Heart left ventricle (tissue), 16 donors: ENCODE data around the gene DUSP6. TPM values are rescaled to one million over a fixed set of nuclear protein-coding genes. Genes with fewer than 3 reads are reported as not detected.

Experiments
- ATAC-seq, 4 donors: fragments of 200-7000 bp; cut with Tn5 transposase; one replicate each; pipeline ENCODE4 v1.9.1; 2020 to 2022; ENCODE audit warnings: moderate library complexity in 4 of 4, mild to moderate bottlenecking in 3 of 4, moderate number of reproducible peaks in 1 of 4
- DNase-seq, 5 donors: peaks; one replicate each; pipeline ENCODE4 v3.0.0-alpha.2; 2020
- H3K27ac ChIP-seq, 12 donors: fragments of 200-600 bp; sonication (generic) in 4 of 12; one replicate each; pipeline versions ENCODE4 v1.5.0 to v1.8.0; 2016 to 2022; ENCODE audit warnings: mild to moderate bottlenecking in 2 of 12
- H3K27me3 ChIP-seq, 9 donors: fragments of 200-600 bp; sonication (generic) in 2 of 9; one replicate each; pipeline versions ENCODE4 v1.5.1 to v1.8.0; 2016 to 2022; ENCODE audit warnings: mild to moderate bottlenecking in 3 of 9
- H3K36me3 ChIP-seq, 9 donors: fragments of 200-600 bp; sonication (generic) in 2 of 9; one replicate each; pipeline versions ENCODE4 v1.5.0 to v1.8.0; 2018 to 2022; ENCODE audit warnings: mild to moderate bottlenecking in 2 of 9
- H3K4me1 ChIP-seq, 12 donors: fragments of 200-600 bp; sonication (generic) in 4 of 12; one replicate each; pipeline versions ENCODE4 v1.5.0 to v1.8.0; 2016 to 2022; ENCODE audit warnings: mild to moderate bottlenecking in 3 of 12
- H3K4me3 ChIP-seq, 12 donors: fragments of 200-600 bp; sonication (generic) in 4 of 12; one replicate each; pipeline versions ENCODE4 v1.5.0 to v1.8.0; 2017 to 2022; ENCODE audit warnings: mild to moderate bottlenecking in 9 of 12, moderate library complexity in 4 of 12
- H3K9me3 ChIP-seq, 12 donors: fragments of 200-600 bp; sonication (generic) in 4 of 12; one replicate each; pipeline versions ENCODE4 v1.5.0 to v1.8.0; 2016 to 2022; ENCODE audit warnings: mild to moderate bottlenecking in 1 of 12
- CTCF ChIP-seq, 12 donors: fragments of 200-600 bp; sonication (generic) in 4 of 12; IDR thresholded peaks; one replicate each; pipeline versions ENCODE4 v1.5.0 to v1.8.0; 2018 to 2022; ENCODE audit warnings: antibody characterized with exemption in 12 of 12, mild to moderate bottlenecking in 5 of 12
- POLR2A ChIP-seq, 2 donors: fragments of 450-650 bp; IDR thresholded peaks; one replicate each; pipeline ENCODE4 v1.6.1; 2017; ENCODE audit warnings: antibody characterized with exemption in 2 of 2, mild to moderate bottlenecking in 2 of 2, moderate library complexity in 2 of 2
- WGBS, 4 donors: extraction: QIAGEN DNeasy Blood & Tissue Kit in 2 of 4; methylation state at CpG; one replicate each; pipeline versions ENCODE4 v1.1.5 to v1.1.7; 2013 to 2018; 5-methylcytosine and 5-hydroxymethylcytosine counted together
- intact Hi-C, 10 donors: fragments of 100-400 bp; cut with DNase I; formaldehyde crosslinking; loops; one replicate each; pipeline versions ENCODE4 v1.11.1 to v1.14.2; 2022
- polyA plus RNA-seq, 2 donors: library from polyadenylated mRNA; stranded (reverse); fragments of 200-250 nt; gene quantifications; one replicate each; pipeline ENCODE4 v1.2.3, GENCODE V29; 2013
- total RNA-seq, 9 donors: library from RNA; depleted of rRNA in 2 of 9; stranded (reverse); fragments of >200 nt in 2 of 9; fragmentation: NEBNext Ultra II Directional in 3 of 9; extraction: Animal tissue kit (Norgen Biotek cat#: 25700) in 3 of 9; gene quantifications; one replicate each; pipeline versions ENCODE4 v1.1.0 to v1.2.4, GENCODE V29; 2016 to 2023
- donor health status: ischemic (EF 13 %, LVEDD 7.1; RV severe dilation, severe dysfunction).
- donor health status: healthy with polysubstance abuse.
- donor health status: DM: no; HTN: yes; CAD: no.
- donor health status: DM: no; HTN: no; CAD: no.
- donor health status: ischemic (EF 25% LVEDD 6.9; RV normal size, moderate dysfunction).
- donor health status: ischemic (EF 25% LVEDD 5.7; RV mildly dilated, moderate dysfunction).
- donor health status: healthy.
- donor health status: DM: yes; HTN: yes; CAD: no.
- donor health status: ischemic (EF 35%, LVEDD 5.7; RV mildly dilated, moderate dysfunction).
- donor health status: nonischemic (EF 11% LVEDD 7.7; RV severe dilation, severe dysfunction).
- donor health status: DM: yes; HTN: yes; CAD: no.
- donor health status: PGD.
- donor health status: ischemic (EF 29% LVEDD 5.4; RV normal size, mild dysfunction).
- donor health status: nonischemic (EF 23%, LVEDD 6.1; RV moderate dilation, normal function).

Gene DUSP6
- total and polyA plus RNA-seq, 11 donors = 4.8 to 66.7 (median 21.4) TPM

- intact Hi-C loops = loop anchor here in 1 of 10 donors (10.0 kb wide), 1 partner anchor 160 kb away; the partner anchor contains the start of genes GALNT4 and POC1B
- Histone ChIP-seq H3K4me3 (no peak overlapping the region), H3K27me3 (no peaks in the 10 kb centered on the region), H3K36me3 (peaks cover 0 to 7% (median 0%) of the 10 kb centered on the region in 9 donors), H3K27ac (peak overlapping the region in 3 of 12 donors; percentile 13 to 69 (median 51)), H3K9me3 (no peaks in the 10 kb centered on the region), H3K4me1 (peaks cover 0 to 24% (median 9%) of the 10 kb centered on the region in 12 donors)
- no peak for TF ChIP-seq POLR2A (IDR thresholded peaks at IDR 0.05)
- TF ChIP-seq CTCF (IDR thresholded peaks at IDR 0.05) = no peak
- DNase-seq (no peak), ATAC-seq (peak in 1 of 4 donors; percentile 42)
- 60 to 77% (median 67%) methylated on average over 2 of the region's 2 CpGs for WGBS, 4 donors
Observed at GRCh38 chr12:89364631-89365030, 12.3 kb upstream of the DUSP6 start.

- WGBS, 4 donors = 30 to 46% (median 36%) methylated on average over 2 of the region's 2 CpGs
- ATAC-seq (peak in 3 of 4 donors; percentile 64 to 78 (median 71)), DNase-seq (no peak)
- peaks cover 0 to 9% (median 0%) of the 10 kb centered on the region in 9 donors for H3K36me3 ChIP-seq
- no peaks in the 10 kb centered on the region for H3K27me3 ChIP-seq
- H3K27ac ChIP-seq = peak overlapping the region in 8 of 12 donors; percentile 10 to 69 (median 40)
- peaks cover 0 to 24% (median 9%) of the 10 kb centered on the region in 12 donors for H3K4me1 ChIP-seq
- no peaks in the 10 kb centered on the region for H3K9me3 ChIP-seq
- intact Hi-C loops = loop anchor here in 1 of 10 donors (10.0 kb wide), 1 partner anchor 161 kb away; the partner anchor contains the start of genes GALNT4 and POC1B
- H3K4me3 ChIP-seq = no peak overlapping the region
- TF ChIP-seq CTCF (IDR thresholded peaks at IDR 0.05) (no peak), POLR2A (IDR thresholded peaks at IDR 0.05) (no peak)
Observed at GRCh38 chr12:89364058-89364457, 11.8 kb upstream of the DUSP6 start.

- Histone ChIP-seq H3K27me3 (no peaks in the 10 kb centered on the region), H3K4me1 (peaks cover 0 to 23% (median 9%) of the 10 kb centered on the region in 12 donors), H3K36me3 (peaks cover 0 to 13% (median 0%) of the 10 kb centered on the region in 9 donors), H3K9me3 (no peaks in the 10 kb centered on the region), H3K4me3 (no peak overlapping the region), H3K27ac (peak overlapping the region in 9 of 12 donors; percentile 10 to 57 (median 37))
- intact Hi-C loops = loop anchor here in 1 of 10 donors (10.0 kb wide), 1 partner anchor 161 kb away; the partner anchor contains the start of genes GALNT4 and POC1B
- DNase-seq (no peak), ATAC-seq (peak in 2 of 4 donors; percentile 22 to 50)
- no peak for TF ChIP-seq POLR2A (IDR thresholded peaks at IDR 0.05)
- TF ChIP-seq CTCF (IDR thresholded peaks at IDR 0.05) = no peak
Observed at GRCh38 chr12:89363582-89363981, 11.3 kb upstream of the DUSP6 start.

GRCh38 chr12:89363084-89363483 lies 10.8 kb upstream of the DUSP6 start:
- ATAC-seq = peak in 3 of 4 donors; percentile 34 to 64 (median 62)

More at GRCh38 chr12:89363084-89363483, 10.8 kb upstream of the DUSP6 start:
- DNase-seq = no peak
- Histone ChIP-seq H3K27me3 (no peaks in the 10 kb centered on the region), H3K9me3 (no peaks in the 10 kb centered on the region), H3K27ac (peak overlapping the region in 8 of 12 donors; percentile 10 to 57 (median 32)), H3K4me3 (no peak overlapping the region), H3K4me1 (peaks cover 0 to 21% (median 9%) of the 10 kb centered on the region in 12 donors), H3K36me3 (peaks cover 0 to 18% (median under 1%) of the 10 kb centered on the region in 9 donors)
- TF ChIP-seq POLR2A (IDR thresholded peaks at IDR 0.05) (no peak), CTCF (IDR thresholded peaks at IDR 0.05) (no peak)
- intact Hi-C loops = loop anchor here in 1 of 10 donors (10.0 kb wide), 1 partner anchor 162 kb away; the partner anchor contains the start of genes GALNT4 and POC1B
- WGBS, 4 donors = 51 to 63% (median 56%) methylated on average over 4 of the region's 4 CpGs
